ENCODE measurements around the gene BBLN.

Gene BBLN

GRCh38 chr9:128204858-128205257 lies 44.8 kb downstream of the BBLN start:
- no peak for TF ChIP-seq CTCF (conservative IDR thresholded peaks at IDR 0.05)
- no peak for TF ChIP-seq ZFX (IDR thresholded peaks at IDR 0.05)
- H3K27ac ChIP-seq, result no peak overlapping the region

GRCh38 chr9:128205296-128205944 lies 45.4 kb downstream of the BBLN start:
- H3K27ac ChIP-seq, result no peak overlapping the region
- TF ChIP-seq ZFX (IDR thresholded peaks at IDR 0.05), result no peak
- no peak for TF ChIP-seq CTCF (conservative IDR thresholded peaks at IDR 0.05)

GRCh38 chr9:128206484-128206883 lies 46.4 kb downstream of the BBLN start:
- TF ChIP-seq ZFX (IDR thresholded peaks at IDR 0.05) (no peak), CTCF (conservative IDR thresholded peaks at IDR 0.05) (no peak)
- H3K27ac ChIP-seq, result no peak overlapping the region

- H3K27ac ChIP-seq, result no peak overlapping the region
- TF ChIP-seq ZFX (IDR thresholded peaks at IDR 0.05) (no peak), CTCF (conservative IDR thresholded peaks at IDR 0.05) (no peak)
Observed at GRCh38 chr9:128206916-128207910, 47.1 kb downstream of the BBLN start.

GRCh38 chr9:128208386-128208785 lies 48.3 kb downstream of the BBLN start:
- TF ChIP-seq ZFX (IDR thresholded peaks at IDR 0.05) (no peak), CTCF (conservative IDR thresholded peaks at IDR 0.05) (no peak)
- H3K27ac ChIP-seq, result no peak overlapping the region

- TF ChIP-seq ZFX (IDR thresholded peaks at IDR 0.05), result no peak
- TF ChIP-seq CTCF (conservative IDR thresholded peaks at IDR 0.05), result no peak
- H3K27ac ChIP-seq, result no peak overlapping the region
Observed at GRCh38 chr9:128208946-128209669, 49.0 kb downstream of the BBLN start.
